Measurements from ENCODE around the gene TIMP2. TPM values are rescaled to one million over a fixed set of nuclear protein-coding genes. Genes with fewer than 3 reads are reported as not detected.

TIMP2 gene
- total RNA-seq, 2 experiments from 2014 or later: 0.35 to 0.43 TPM

DNA sequence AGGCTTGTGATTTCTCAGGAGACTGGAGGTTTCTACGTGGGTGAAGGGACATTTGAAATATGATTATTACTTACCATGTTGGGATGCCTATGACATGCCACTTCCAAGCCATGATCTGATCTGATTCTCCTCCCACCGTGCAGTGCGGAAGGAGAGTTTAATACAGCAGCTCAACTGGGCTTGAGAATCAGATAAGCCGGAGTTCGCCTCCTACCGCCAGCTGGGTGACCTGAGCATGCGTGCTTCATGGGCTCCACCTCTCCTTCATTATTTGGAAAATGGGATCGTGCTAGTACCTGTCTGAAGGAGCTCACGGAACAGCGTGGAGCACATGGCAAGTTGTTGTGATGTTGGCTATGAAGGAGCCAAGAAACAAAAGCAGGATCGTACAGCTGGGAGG is 12.4 kb upstream of the TIMP2 start:
- DNase-seq: no peak
- H3K36me3 Mint-ChIP-seq (ENCODE audit: low read depth): no peaks in the 10 kb centered on the region
- no peak overlapping the region for H3K4me3 Mint-ChIP-seq
- no peak overlapping the region for H3K27ac Mint-ChIP-seq
- no peaks in the 10 kb centered on the region for H3K27me3 Mint-ChIP-seq (ENCODE audit: low read depth)
- no peaks in the 10 kb centered on the region for H3K9me3 Mint-ChIP-seq
- CTCF ChIA-PET: no interaction called here
- intact Hi-C loops (cut with micrococcal nuclease): no loop called here
- H3K4me1 Mint-ChIP-seq (ENCODE audit: low read depth): no peaks in the 10 kb centered on the region

DNA sequence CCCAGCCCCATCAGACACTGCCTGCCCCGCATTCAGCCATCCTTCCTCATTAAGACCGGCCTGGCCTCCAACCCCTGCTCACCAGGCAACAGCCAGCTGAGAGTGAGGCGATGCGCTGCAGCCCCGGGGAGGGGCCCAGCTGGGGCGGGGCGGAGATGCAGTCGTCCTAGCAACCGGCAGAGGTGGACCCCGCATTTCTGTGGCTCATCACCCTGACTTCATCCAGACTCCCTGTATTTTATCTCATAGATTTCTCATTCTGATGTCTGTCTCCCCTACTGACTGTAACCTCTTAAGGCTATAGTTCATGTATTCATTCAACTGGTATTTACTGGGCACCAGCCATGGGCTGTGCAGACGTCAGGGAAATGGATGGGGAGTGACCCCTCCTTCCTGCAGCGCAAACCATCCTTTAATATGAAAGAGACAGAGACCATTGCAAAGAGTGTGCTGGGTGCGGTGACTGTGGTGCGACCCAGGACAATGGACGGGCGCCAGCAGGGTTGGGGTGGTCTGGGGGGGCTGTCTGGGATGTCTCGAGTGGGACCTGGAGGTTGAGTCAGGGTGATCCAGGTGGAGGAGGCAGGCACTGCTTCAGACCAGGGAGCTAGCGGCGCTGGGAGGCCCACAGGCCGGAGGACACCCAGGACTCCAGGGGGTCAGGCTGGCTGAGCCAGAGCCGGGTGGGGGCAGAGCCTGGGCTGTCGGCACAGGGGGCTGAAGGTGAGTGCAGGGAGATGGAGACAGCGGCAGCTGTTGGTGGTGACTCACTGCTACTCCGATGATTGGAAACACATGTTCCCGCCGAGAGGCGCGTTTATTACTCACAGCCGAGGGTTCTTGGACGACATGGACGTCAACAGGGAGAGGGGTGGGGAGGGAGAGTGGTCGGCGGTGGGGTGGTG is 10.5 kb upstream of the TIMP2 start:
- CTCF ChIA-PET: no interaction called here
- Mint-ChIP-seq H3K36me3 (ENCODE audit: low read depth) (no peaks in the 10 kb centered on the region), H3K4me1 (ENCODE audit: low read depth) (no peaks in the 10 kb centered on the region), H3K27ac (no peak overlapping the region), H3K4me3 (no peak overlapping the region), H3K9me3 (no peaks in the 10 kb centered on the region), H3K27me3 (ENCODE audit: low read depth) (no peaks in the 10 kb centered on the region)
- intact Hi-C loops (cut with micrococcal nuclease): no loop called here
- DNase-seq: no peak

GRCh38 chr17:78934681-78935418 is 9.7 kb upstream of the TIMP2 start:
- intact Hi-C loops (cut with micrococcal nuclease): no loop called here
- CTCF ChIA-PET: no interaction called here

GRCh38 chr17:78933959-78934568 is 8.9 kb upstream of the TIMP2 start:
- no peaks in the 10 kb centered on the region for H3K9me3 Mint-ChIP-seq
- CTCF ChIA-PET: no interaction called here
- peak overlapping the region; percentile 50 for H3K27ac Mint-ChIP-seq

More at GRCh38 chr17:78934681-78935418, 9.7 kb upstream of the TIMP2 start:
- no peak for DNase-seq
- Mint-ChIP-seq H3K4me1 (ENCODE audit: low read depth) (no peaks in the 10 kb centered on the region), H3K4me3 (no peak overlapping the region), H3K36me3 (ENCODE audit: low read depth) (no peaks in the 10 kb centered on the region), H3K27me3 (ENCODE audit: low read depth) (no peaks in the 10 kb centered on the region), H3K27ac (no peak overlapping the region), H3K9me3 (no peaks in the 10 kb centered on the region)

DNA sequence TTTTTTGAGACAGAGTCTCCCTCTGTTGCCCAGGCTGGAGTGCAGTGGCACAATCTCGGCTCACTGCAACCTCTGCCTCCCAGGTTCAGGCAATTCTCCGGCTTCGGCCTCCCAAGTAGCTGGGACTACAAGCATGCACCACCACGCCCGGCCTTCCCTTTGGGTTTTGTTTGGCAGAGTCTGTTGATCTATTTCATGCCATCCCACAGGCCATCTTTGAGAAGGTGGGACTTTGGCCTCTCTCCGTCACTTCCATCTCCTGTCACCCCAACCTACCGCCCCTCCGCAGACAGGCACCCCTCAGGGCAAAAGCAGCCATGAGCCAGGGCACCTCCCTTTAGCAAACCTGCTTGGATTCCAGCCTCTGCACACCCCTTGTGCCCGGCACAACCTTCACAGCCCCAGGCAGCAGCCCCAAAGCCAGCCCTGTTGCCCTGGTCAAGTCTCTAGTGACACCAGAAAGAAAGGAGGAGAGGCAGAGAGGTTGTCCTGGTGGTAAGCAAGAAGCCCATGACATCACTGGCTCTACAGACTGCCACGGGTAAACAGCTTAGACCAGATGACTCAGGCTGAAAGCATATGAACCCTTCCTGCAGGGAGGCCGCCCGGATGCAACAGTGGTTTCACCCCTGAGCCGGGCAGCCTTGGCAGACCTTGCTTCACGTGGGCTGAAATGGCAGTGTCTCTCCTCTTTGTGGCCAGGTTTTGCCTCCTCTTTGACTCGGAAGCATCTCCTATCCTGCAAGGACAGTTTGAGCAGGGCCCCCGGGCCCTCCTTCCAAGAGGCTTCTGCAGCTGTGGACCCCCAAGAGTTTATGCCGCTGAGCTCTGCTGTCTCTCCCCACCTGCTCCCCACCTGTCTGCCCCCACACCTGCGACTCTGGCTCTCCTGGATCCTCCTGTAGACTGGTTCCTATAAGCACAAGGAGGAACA is 8.1 kb upstream of the TIMP2 start:
- Mint-ChIP-seq H3K4me1 (ENCODE audit: low read depth) (no peaks in the 10 kb centered on the region), H3K36me3 (ENCODE audit: low read depth) (no peaks in the 10 kb centered on the region), H3K9me3 (no peaks in the 10 kb centered on the region), H3K4me3 (no peak overlapping the region), H3K27me3 (ENCODE audit: low read depth) (no peaks in the 10 kb centered on the region), H3K27ac (no peak overlapping the region)
- DNase-seq: peak; percentile 47
- intact Hi-C loops (cut with micrococcal nuclease): no loop called here
- CTCF ChIA-PET: no interaction called here

More at GRCh38 chr17:78933959-78934568, 8.9 kb upstream of the TIMP2 start:
- H3K36me3 Mint-ChIP-seq (ENCODE audit: low read depth): no peaks in the 10 kb centered on the region
- H3K4me3 Mint-ChIP-seq: no peak overlapping the region
- intact Hi-C loops (cut with micrococcal nuclease): no loop called here
- no peak for DNase-seq
- no peaks in the 10 kb centered on the region for H3K27me3 Mint-ChIP-seq (ENCODE audit: low read depth)
- no peaks in the 10 kb centered on the region for H3K4me1 Mint-ChIP-seq (ENCODE audit: low read depth)

GRCh38 chr17:78929908-78930775 is 5.0 kb upstream of the TIMP2 start:
- Mint-ChIP-seq H3K4me3 (no peak overlapping the region), H3K9me3 (no peaks in the 10 kb centered on the region), H3K4me1 (ENCODE audit: low read depth) (no peaks in the 10 kb centered on the region), H3K27me3 (ENCODE audit: low read depth) (peaks cover 5% of the 10 kb centered on the region), H3K36me3 (ENCODE audit: low read depth) (no peaks in the 10 kb centered on the region), H3K27ac (no peak overlapping the region)
- intact Hi-C loops (cut with micrococcal nuclease): no loop called here
- CTCF ChIA-PET: no interaction called here
- DNase-seq: no peak

GRCh38 chr17:78925662-78926555 is 722 bp upstream of the TIMP2 start:
- H3K4me1 Mint-ChIP-seq (ENCODE audit: low read depth): peaks cover 14% of the 10 kb centered on the region
- H3K4me3 Mint-ChIP-seq: no peak overlapping the region
- no peak overlapping the region for H3K27ac Mint-ChIP-seq
- no peak for DNase-seq
- H3K27me3 Mint-ChIP-seq (ENCODE audit: low read depth): peaks cover 8% of the 10 kb centered on the region
- H3K9me3 Mint-ChIP-seq: no peaks in the 10 kb centered on the region
- H3K36me3 Mint-ChIP-seq (ENCODE audit: low read depth): no peaks in the 10 kb centered on the region
- CTCF ChIA-PET: interaction anchor here (0.7 kb wide), 1 partner anchor 44 kb away, joined by 6 read pairs; no protein-coding TSS in a partner anchor
- intact Hi-C loops (cut with micrococcal nuclease): loop anchor here (1.0 kb wide), 1 partner anchor 61 kb away; no protein-coding TSS in a partner anchor

- Mint-ChIP-seq H3K4me3 (no peak overlapping the region), H3K27me3 (ENCODE audit: low read depth) (peaks cover 8% of the 10 kb centered on the region), H3K9me3 (no peaks in the 10 kb centered on the region), H3K4me1 (ENCODE audit: low read depth) (peaks cover 14% of the 10 kb centered on the region), H3K36me3 (ENCODE audit: low read depth) (no peaks in the 10 kb centered on the region), H3K27ac (no peak overlapping the region)
- CTCF ChIA-PET: interaction anchor here (0.8 kb wide), 1 partner anchor 752 kb away, joined by 3 read pairs; no protein-coding TSS in a partner anchor
- intact Hi-C loops (cut with micrococcal nuclease): loop anchor here (1.0 kb wide), 1 partner anchor 59 kb away; no protein-coding TSS in a partner anchor
- DNase-seq: no peak
Observed at GRCh38 chr17:78924481-78925151, 571 bp downstream of the TIMP2 start.

- H3K4me1 Mint-ChIP-seq (ENCODE audit: low read depth): peaks cover 14% of the 10 kb centered on the region
- DNase-seq: peak; percentile 64
- H3K9me3 Mint-ChIP-seq: no peaks in the 10 kb centered on the region
- no peak overlapping the region for H3K27ac Mint-ChIP-seq
- H3K36me3 Mint-ChIP-seq (ENCODE audit: low read depth): no peaks in the 10 kb centered on the region
- H3K27me3 Mint-ChIP-seq (ENCODE audit: low read depth): peaks cover 8% of the 10 kb centered on the region
- H3K4me3 Mint-ChIP-seq: peak overlapping the region; percentile 49
- CTCF ChIA-PET: interaction anchor here (0.8 kb wide), 1 partner anchor 752 kb away, joined by 3 read pairs; no protein-coding TSS in a partner anchor
- intact Hi-C loops (cut with micrococcal nuclease): no loop called here
Observed at GRCh38 chr17:78923660-78924453, 1.3 kb downstream of the TIMP2 start.
